ENCODE measurements around the gene CELF2.

GRCh38 chr10:11217521-11217920 is 199.8 kb downstream of the CELF2 start:
- TF ChIP-seq, protein P1, sequence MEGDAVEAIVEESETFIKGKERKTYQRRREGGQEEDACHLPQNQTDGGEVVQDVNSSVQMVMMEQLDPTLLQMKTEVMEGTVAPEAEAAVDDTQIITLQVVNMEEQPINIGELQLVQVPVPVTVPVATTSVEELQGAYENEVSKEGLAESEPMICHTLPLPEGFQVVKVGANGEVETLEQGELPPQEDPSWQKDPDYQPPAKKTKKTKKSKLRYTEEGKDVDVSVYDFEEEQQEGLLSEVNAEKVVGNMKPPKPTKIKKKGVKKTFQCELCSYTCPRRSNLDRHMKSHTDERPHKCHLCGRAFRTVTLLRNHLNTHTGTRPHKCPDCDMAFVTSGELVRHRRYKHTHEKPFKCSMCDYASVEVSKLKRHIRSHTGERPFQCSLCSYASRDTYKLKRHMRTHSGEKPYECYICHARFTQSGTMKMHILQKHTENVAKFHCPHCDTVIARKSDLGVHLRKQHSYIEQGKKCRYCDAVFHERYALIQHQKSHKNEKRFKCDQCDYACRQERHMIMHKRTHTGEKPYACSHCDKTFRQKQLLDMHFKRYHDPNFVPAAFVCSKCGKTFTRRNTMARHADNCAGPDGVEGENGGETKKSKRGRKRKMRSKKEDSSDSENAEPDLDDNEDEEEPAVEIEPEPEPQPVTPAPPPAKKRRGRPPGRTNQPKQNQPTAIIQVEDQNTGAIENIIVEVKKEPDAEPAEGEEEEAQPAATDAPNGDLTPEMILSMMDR (IDR thresholded peaks at IDR 0.05; ENCODE audit: low read depth, low read length, poor library complexity, severe bottlenecking), result no peak
- TF ChIP-seq EZH2phosphoT487 (IDR thresholded peaks at IDR 0.05; ENCODE audit: borderline replicate concordance, low read length), result no peak

Measured in DOHH2 (cell line).